Measurements from ENCODE around the gene LRIT2. TPM values are rescaled to one million over a fixed set of nuclear protein-coding genes. Genes with fewer than 3 reads are reported as not detected.
"Not testable (repeated sequence)": the region's sequence is repeated elsewhere in the genome, so short reads cannot be mapped to it uniquely, and the experiment has no call there.

Gene LRIT2
- total RNA-seq, 1 experiment from 2014 or later, result not detected

DNA sequence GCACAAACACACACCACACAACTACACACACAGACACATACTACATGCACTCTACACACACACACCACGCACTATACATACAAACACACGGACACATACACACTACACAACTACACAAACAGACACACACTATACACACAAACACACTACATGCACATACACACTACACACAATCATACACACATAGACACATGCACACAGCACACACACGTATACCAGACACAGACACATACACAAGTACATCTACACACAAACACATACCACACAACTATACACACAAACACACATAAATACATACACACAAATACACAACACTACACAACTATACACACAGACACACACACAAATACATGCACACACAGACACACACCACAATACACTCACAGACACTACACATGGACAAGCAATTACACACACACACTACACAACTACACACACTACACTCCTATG lies 47.2 kb downstream of the LRIT2 start:
- no peak for DNase-seq
- Histone ChIP-seq H3K9me3 (no peaks in the 10 kb centered on the region), H3K27me3 (no peaks in the 10 kb centered on the region; the same call in 1 of the 2 replicates), H3K4me3 (no peak overlapping the region), H3K36me3 (no peaks in the 10 kb centered on the region)

DNA sequence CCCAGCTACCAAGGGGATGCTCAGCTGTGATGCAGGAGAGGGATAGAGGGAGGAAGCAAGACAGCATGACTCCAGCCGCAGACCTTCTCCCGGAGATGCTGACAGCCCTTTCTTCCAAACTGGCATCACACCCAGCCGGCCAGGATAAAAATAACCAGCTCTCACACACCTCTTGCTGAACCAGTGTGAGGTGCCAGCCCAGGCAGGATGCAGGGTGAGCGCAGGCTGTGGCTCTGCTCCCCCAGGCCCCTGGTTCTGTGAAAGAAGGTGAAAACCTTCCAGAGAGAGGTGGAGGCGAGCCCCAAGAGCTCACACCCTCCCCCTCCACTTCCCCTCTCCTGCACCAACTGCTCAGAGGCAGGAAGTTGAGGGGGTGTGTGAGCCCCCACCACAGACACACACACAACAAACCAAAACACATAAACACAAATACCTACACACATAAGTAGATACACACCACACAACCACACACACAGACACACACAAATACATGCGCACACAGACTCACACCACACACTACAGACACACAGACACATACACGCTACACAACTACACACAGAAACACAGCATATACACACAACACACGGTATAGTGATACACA lies 47.7 kb downstream of the LRIT2 start:
- no peak overlapping the region for H3K4me3 ChIP-seq
- H3K9me3 ChIP-seq, result no peaks in the 10 kb centered on the region
- H3K27me3 ChIP-seq, result no peaks in the 10 kb centered on the region
- no peaks in the 10 kb centered on the region for H3K36me3 ChIP-seq
- DNase-seq, result no peak

DNA sequence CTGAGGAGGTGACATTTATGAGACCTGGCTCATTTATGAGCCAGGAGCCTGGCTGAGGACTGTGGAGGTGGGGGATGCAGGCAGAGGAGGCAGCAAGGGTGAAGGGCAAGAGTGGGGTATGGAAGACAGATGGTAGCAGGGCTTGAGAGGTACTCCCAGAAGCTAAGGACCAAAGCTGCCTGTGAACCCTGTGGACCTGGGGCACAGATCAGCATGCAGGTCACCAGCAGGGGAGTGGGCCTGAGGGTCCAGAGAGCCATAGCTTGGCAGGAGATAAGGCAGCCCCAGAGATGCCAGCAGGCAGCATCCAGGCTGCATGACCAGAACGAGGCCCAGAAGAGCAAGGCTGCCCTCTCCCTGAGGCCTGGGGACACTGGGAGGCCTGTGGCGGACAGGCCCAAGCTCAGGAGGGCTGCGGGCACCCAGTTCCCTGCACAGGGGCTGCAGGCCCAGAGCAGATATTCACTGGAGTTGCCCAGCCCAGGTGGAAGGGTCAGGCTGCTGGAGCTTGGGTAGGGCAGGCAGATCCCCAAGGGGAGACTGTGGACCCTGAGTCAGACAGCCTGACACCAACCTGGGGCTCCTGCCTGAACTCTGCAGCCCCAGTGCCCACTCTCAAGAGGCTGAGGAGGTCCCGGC lies 48.4 kb downstream of the LRIT2 start:
- DNase-seq, result no peak
- Histone ChIP-seq H3K9me3 (no peaks in the 10 kb centered on the region), H3K27me3 (no peaks in the 10 kb centered on the region), H3K36me3 (no peaks in the 10 kb centered on the region), H3K4me3 (no peak overlapping the region)

DNA sequence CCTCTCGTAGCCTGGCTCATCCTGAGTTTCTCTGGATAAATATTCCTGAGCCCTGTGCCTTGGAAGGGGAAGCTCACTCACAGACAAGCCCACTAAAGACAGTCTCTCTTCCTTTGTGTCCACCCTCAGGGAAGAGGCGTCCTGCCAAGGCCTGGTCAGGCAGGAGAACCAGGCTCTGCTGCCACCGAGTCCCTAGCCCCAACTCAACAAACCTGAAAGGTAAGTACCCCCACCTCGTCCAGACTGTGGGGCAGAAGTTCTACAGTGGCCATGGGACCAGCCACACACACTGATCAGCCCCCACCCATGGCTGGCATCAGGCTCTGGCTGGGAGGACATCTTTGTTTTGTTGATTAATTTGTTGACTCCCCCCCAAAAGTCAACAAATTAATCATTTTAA lies 49.0 kb downstream of the LRIT2 start:
- no peaks in the 10 kb centered on the region for H3K27me3 ChIP-seq
- no peaks in the 10 kb centered on the region for H3K36me3 ChIP-seq
- H3K9me3 ChIP-seq, result no peaks in the 10 kb centered on the region
- no peak overlapping the region for H3K4me3 ChIP-seq
- DNase-seq, result no peak

- no peaks in the 10 kb centered on the region for H3K36me3 ChIP-seq
- no peak overlapping the region for H3K4me3 ChIP-seq
- H3K27me3 ChIP-seq, result no peaks in the 10 kb centered on the region
- H3K9me3 ChIP-seq, result no peaks in the 10 kb centered on the region
- no peak for DNase-seq
These were observed 49.9 kb downstream of the LRIT2 start for GRCh38 chr10:84175436-84175835.

- H3K4me3 ChIP-seq, result no peak within 1 kb of the TSS
- H3K27me3 ChIP-seq, result no peaks in the 10 kb centered on the region
- no peaks in the 10 kb centered on the region for H3K36me3 ChIP-seq
- no peaks in the 10 kb centered on the region for H3K9me3 ChIP-seq
- DNase-seq, result no peak
These were observed 51.8 kb downstream of the LRIT2 start, which contains the start of gene GPR15LG for GRCh38 chr10:84173501-84173929. GPR15LG (plus strand) TSS chr10:84173801; CDS start chr10:84173852, 51 bp downstream.

DNA sequence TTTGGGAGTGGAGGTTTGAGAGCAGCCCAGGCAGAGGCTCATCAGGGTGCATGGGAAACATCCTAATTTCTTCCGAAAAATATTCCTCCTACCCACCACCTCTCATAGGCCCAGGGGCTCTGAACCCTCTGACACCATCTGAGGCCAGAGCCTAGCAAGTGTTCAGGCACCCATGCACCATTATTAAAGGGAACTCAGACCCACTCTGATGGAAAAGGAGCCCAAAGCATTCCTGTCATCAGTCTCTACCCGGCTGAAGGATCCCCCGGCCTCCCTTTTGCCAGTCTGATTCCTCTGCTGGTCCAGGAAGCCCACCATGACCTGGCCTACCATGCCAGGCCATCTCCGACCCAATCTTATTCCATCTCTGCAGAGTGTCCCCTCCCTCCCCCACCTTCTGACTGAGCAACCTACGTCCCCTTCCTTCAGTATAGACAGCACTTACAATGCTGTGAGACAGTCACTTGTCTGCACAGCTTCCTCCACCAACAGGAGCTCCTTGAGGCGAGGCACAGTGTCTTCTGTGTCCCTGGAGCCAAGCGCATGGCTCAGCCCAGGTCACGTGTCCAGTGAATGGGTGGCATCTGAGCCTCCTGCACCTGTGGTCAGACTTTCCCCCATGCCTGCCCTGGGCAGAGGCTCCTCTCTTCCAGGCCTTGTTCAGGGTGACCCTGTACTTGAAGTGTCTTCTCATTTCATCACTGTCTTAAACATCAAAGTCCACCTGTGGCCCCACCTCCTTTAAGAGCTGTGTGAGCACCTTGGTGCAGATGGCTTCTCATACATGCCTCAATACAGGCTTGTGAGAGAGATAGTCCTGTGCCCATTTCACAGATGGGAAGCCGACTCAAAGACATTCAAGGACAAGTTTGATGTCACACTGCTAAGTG lies 52.6 kb downstream of the LRIT2 start:
- DNase-seq, result no peak
- Histone ChIP-seq H3K9me3 (no peaks in the 10 kb centered on the region), H3K36me3 (no peaks in the 10 kb centered on the region), H3K27me3 (no peaks in the 10 kb centered on the region), H3K4me3 (no peak overlapping the region)

DNA sequence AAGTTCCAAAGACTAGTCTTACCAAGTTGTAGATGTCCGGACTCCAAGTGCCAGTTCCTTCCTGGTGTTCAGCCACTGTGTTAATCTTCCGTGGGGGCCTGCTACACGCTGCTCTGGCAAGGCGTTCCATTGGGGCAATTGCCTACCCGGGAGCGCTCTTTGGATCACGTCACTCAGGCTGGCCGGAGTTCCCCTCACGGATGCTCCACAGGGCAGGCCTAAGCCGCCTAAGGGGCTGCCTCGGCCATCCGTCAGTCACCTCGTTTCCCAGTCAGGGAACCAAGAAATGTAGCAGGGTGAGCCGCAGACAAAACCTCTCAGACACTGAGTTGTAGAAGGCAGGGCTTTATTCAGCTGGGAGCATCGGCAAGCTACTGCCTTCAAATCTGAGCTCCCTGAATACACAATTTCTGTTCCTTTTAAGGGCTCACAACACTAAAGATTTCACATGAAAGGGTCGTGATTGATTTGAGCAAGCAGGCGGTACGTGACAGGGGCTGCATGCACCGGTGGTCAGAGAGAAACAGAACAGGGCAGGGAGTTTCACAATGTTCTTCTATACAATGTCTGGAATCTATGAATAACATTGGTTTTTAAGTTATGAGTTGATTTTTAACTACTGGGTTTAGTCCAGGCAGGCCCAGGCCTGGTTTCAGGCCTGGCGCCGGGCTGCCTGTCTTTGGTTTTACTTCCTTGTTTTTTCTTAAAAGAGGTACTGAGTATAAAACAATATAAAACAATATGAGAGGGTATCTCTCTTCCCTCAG lies 53.5 kb downstream of the LRIT2 start:
- H3K9me3 ChIP-seq, H3K4me3 ChIP-seq, H3K36me3 ChIP-seq, H3K27me3 ChIP-seq, DNase-seq: not testable (repeated sequence)

GRCh38 chr10:84171237-84171636 lies 54.1 kb downstream of the LRIT2 start:
- H3K9me3 ChIP-seq, H3K27me3 ChIP-seq, H3K36me3 ChIP-seq, DNase-seq, H3K4me3 ChIP-seq: not testable (repeated sequence)

Other genes with a start within 250 kb of the LRIT2 start
- 168 and 181 TPM in 2 replicates for gene GHITM, start 86.0 kb downstream of the LRIT2 start, total RNA-seq (2014; rRNA removed; shearing (Covaris generic); ENCODE audit: low replicate concordance)
- not detected in 2 replicates for gene GPR15LG, start 51.7 kb downstream of the LRIT2 start, total RNA-seq (2014; rRNA removed; shearing (Covaris generic); ENCODE audit: low replicate concordance)
- not detected in 2 replicates for gene CDHR1, start 31.0 kb downstream of the LRIT2 start, total RNA-seq (2014; rRNA removed; shearing (Covaris generic); ENCODE audit: low replicate concordance)
- not detected in 2 replicates for gene LRIT1, start 16.0 kb upstream of the LRIT2 start, total RNA-seq (2014; rRNA removed; shearing (Covaris generic); ENCODE audit: low replicate concordance)
- not detected in 2 replicates for gene RGR, start 19.5 kb upstream of the LRIT2 start, total RNA-seq (2014; rRNA removed; shearing (Covaris generic); ENCODE audit: low replicate concordance)
- gene CCSER2, start 103.0 kb upstream of the LRIT2 start, total RNA-seq (2014; rRNA removed; shearing (Covaris generic); ENCODE audit: low replicate concordance), result 20.6 and 30.1 TPM in 2 replicates